Stimulated activated CD4-positive, alpha-beta T cell treated with anti-CD3 and anti-CD28 coated beads, Interleukin-12 subunit alpha, Interleukin-12 subunit beta, amount 100 ng/mL, for 4 hours (primary cell): ENCODE results near the gene USP12.
"Not testable (repeated sequence)": the region's sequence is repeated elsewhere in the genome, so short reads cannot be mapped to it uniquely, and the experiment has no call there.

ENCODE experiments used
- DNase-seq: peaks from one replicate; pipeline ENCODE4 v3.0.0-alpha.2; 2020

USP12 gene, protein sequence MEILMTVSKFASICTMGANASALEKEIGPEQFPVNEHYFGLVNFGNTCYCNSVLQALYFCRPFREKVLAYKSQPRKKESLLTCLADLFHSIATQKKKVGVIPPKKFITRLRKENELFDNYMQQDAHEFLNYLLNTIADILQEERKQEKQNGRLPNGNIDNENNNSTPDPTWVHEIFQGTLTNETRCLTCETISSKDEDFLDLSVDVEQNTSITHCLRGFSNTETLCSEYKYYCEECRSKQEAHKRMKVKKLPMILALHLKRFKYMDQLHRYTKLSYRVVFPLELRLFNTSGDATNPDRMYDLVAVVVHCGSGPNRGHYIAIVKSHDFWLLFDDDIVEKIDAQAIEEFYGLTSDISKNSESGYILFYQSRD

GRCh38 chr13:27171244-27171826, at the start of gene USP12:
Gene USP12, minus strand, starts transcription at chr13:27171811. Its CDS starts 172 bp downstream, at chr13:27171639.
- DNase-seq, result peak; percentile 45

DNA sequence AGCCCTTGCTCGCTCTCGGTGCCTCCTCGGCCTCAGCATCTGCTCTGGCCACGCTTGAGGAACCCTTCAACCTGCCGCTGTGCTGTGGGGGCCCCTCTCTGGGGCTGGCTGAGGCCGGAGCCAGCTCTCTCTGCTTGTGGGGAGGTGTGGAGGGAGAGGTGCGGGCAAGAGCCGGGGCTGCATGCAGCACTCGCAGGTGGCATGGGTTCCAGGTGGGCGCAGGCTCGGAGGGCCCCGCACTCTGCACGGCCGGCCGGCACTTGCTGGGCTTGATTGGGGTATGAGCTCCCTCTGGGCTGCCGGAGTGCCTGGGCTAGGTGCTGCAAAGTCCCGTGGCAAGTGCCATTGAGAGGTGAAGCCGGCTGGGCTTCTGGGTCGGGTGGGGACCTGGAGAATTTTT, 48.0 kb upstream of the USP12 start:
- DNase-seq, result no peak

- not testable (repeated sequence) for DNase-seq
Observed at GRCh38 chr13:27218861-27219260, 47.2 kb upstream of the USP12 start.

GRCh38 chr13:27217791-27218190, 46.2 kb upstream of the USP12 start:
- DNase-seq, result not testable (repeated sequence)

- DNase-seq, result not testable (repeated sequence)
Observed at GRCh38 chr13:27213386-27213785, 41.8 kb upstream of the USP12 start.

GRCh38 chr13:27211771-27212364, 40.3 kb upstream of the USP12 start:
- no peak for DNase-seq

DNA sequence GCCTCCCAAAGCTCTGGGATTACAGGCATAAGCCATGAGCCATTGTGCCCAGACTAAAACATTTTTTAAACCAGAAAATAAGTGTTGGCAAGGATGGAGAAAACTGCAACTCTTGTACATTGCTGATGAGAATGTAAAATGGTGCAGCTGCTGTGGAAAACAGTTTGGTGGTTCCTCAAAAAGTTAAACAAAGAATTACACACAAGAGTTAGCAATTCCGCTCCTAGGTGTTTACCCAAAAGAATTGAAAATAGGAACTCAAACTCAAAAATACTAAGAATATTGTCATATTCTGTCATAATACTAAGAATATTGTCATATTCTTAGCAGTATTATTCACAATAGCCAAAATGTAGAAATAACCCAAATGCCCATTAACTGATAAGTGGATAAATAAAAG, 39.7 kb upstream of the USP12 start:
- DNase-seq, result no peak

DNA sequence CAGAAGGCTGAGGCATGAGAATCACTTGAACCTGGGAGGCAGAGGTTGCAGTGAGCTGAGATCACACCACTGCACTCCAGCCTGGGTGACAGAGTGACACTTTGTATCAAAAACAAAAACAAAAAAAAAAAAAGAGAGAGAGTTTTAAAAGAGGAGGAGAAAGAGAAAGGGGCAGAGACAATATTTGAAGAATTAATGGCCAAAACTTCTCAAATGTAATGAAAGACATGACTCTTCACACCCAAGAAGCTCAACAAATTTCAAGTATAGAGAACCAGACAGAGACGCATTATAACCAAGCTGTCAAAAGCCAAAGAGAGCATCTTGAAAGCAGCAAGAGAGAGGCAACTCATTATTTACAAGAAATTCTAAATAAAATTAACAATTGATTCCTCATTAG, 36.9 kb upstream of the USP12 start:
- DNase-seq, result no peak

DNA sequence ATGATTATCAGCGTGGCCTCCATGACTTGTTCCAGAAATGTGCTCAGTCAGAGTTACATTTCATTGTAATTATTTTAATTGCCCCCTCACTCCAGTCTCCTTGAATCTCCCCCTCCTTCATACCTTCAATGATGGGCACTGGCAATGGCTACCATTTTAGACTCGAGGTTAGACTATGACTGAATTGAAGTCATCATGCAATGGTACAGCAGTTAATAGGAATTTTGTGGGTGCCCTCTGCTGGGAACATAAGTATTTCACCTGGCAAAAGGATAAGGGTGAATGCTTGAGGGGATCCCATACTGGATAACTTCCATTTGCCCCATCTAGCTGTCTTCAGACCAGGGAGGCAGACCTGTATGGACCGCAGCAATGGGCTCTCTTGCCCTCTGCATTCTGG, 32.2 kb upstream of the USP12 start:
- DNase-seq, result no peak

GRCh38 chr13:27203186-27203585, 31.6 kb upstream of the USP12 start:
- no peak for DNase-seq

GRCh38 chr13:27201661-27202060, 30.1 kb upstream of the USP12 start:
- DNase-seq, result no peak

GRCh38 chr13:27200413-27201070, 28.9 kb upstream of the USP12 start:
- DNase-seq, result no peak

DNA sequence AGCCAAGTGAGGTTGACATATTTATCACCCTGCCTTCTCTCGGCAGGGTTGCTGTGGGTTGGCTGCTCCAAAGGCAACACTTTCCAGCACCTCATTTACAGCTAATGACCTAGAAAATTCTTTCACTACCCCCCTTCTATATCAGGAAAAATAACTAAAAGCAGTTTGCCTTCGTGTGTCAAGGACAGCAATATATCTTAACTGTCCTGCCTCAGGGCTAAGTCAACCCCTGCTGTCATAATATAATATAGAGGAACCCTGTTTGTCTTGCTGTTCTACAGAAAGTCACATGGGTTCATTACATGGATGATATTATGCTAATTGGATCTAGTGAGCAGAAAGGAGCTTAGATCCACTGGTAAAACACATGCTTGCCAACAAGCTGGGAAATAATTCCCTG, 28.1 kb upstream of the USP12 start:
- no peak for DNase-seq

GRCh38 chr13:27199211-27199610, 27.6 kb upstream of the USP12 start:
- no peak for DNase-seq

DNA sequence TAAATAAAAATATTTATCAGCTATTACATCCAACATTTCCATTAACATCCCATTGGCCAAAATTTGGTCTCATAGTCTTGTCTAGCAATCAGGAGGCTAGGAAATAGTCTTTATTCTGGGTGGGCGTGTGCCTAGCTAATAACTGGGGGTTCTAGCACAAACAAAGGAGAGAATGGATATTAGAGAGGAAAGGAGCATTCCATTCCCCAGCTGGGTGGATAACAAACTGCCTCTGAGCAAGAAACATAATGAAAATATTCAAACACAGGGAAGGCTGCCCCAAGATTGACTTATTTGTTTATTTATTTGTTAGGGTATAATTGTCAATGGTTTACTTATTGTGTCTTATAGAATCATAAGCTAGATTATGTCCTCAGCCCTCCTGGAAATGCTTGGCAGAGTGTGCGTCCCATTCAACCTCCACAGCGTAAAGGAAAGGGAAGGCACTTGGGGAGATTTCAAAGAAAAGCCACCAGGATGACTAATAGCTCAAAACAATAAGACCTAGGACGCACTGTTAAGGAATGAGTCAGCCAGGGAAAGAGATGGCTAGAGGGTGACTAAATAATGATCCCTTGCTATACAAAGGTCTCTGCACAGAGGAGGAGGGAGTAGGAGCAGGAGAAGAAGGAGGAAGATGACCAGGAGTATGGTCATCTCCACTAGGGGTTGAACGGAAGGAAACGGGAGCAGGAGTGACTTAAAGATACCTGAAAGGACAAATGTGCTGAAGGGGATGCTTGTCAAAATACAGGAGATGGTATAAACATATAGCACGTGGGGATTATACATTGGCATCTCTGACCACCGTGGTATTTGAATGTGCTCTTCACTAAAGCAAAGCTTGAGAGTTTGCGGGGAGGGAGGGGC, 23.5 kb upstream of the USP12 start:
- DNase-seq, result no peak

GRCh38 chr13:27194209-27194608, 22.6 kb upstream of the USP12 start:
- no peak for DNase-seq

- no peak for DNase-seq
Observed at GRCh38 chr13:27193496-27193895, 21.9 kb upstream of the USP12 start.

DNA sequence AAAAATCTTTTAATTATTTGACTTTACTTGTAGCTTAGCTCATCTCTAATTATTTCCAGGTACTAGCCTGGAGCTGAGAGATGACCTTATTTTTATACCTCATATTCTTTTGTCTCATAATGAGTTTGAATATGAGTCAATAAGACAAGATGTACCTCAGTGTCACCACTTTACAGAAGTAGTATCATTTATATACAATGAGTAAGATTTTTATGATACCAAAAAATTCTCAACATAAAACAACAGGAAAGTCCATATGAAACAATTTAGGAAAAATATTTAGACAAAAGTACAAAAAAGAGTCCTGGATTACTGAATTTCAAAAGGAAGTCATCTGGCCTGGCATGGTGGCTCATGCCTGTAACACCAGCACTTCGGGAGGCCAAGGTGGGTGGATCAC, 21.4 kb upstream of the USP12 start:
- no peak for DNase-seq

GRCh38 chr13:27192367-27192766, 20.8 kb upstream of the USP12 start:
- DNase-seq, result not testable (repeated sequence)

GRCh38 chr13:27189192-27189591, 17.6 kb upstream of the USP12 start:
- DNase-seq, result no peak

GRCh38 chr13:27188239-27188638, 16.6 kb upstream of the USP12 start:
- no peak for DNase-seq

- no peak for DNase-seq
Observed at GRCh38 chr13:27186295-27186694, 14.7 kb upstream of the USP12 start.
